HG03095 (cell line): ENCODE results near the gene DBH.

Experiments used
- ATAC-seq: cut with Tn5 transposase; IDR thresholded peaks from one replicate; pipeline ENCODE4 v1.9.1; 2021; ENCODE audit warnings: moderate library complexity; ENCODE audit not compliant: unreplicated experiment

DBH gene

DNA sequence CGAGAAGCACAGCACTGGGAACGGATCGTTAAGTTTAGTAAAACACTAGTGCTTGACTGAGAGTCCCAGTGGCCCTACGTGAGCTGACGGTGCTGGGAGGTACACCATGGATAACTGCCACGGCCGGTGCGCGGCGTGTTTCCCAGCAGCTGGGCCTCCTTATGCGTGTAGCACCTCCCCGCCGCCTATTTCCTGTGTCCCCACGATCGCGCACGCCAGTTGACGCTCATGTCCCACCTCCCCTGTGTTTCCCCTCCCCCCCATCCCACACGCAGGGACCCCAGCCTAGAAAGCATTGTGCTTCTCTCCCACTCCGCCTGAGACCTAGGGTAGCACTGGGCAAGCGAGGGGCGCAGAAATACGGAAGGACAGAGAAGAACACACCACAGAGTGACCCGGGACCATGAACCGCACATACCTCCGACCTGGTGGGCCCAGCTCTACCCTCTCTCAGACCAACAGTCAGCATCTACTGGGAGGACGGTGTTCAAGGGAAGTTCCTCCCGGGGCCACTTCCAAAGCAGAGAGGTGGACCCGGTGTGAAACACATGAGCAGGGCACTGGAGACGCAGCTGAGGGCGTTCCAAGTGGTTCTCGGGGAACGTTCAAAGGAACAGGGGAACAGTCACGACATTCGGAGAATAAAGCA lies 45.6 kb downstream of the DBH start:
- ATAC-seq, result no peak

DNA sequence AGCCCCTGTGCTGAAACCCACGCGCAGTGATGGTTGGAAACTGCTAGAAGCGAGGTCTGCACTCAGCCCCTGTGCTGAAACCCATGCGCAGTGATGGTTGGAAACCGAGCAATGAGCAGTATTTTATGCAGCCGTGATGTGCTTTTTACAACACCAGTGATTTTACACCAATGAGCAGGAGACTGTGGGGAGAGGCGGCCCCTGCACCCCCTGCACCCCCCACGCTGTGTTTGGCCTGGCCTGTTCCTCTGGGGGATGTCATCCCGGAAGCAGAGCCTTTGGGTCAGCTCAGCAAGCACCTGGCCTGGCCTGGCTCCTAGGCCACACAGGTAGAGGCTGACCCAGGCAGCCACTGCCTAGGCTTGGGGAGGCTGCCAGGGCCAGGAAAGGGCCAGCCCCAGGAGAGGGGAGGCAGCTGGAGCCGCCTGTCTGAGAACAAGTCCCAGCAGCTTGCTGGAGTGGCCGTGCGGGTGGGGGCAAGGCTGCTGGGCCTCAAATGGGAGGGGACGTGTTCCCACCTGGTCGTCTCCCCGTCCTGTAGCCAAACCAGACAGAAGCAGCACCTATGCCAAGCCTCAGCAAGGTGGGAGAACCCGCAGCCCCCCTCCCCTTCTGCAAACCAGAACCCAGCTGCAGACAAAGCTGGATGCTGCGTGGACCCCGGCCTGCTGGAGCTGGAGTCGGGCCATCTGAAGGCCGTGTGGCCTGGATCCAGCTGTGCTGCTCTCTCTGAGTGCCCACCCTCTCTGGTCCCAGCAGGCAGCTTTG lies 46.8 kb downstream of the DBH start:
- ATAC-seq, result no peak

- ATAC-seq, result no peak
Observed at GRCh38 chr9:133683586-133684120, 47.5 kb downstream of the DBH start.

DNA sequence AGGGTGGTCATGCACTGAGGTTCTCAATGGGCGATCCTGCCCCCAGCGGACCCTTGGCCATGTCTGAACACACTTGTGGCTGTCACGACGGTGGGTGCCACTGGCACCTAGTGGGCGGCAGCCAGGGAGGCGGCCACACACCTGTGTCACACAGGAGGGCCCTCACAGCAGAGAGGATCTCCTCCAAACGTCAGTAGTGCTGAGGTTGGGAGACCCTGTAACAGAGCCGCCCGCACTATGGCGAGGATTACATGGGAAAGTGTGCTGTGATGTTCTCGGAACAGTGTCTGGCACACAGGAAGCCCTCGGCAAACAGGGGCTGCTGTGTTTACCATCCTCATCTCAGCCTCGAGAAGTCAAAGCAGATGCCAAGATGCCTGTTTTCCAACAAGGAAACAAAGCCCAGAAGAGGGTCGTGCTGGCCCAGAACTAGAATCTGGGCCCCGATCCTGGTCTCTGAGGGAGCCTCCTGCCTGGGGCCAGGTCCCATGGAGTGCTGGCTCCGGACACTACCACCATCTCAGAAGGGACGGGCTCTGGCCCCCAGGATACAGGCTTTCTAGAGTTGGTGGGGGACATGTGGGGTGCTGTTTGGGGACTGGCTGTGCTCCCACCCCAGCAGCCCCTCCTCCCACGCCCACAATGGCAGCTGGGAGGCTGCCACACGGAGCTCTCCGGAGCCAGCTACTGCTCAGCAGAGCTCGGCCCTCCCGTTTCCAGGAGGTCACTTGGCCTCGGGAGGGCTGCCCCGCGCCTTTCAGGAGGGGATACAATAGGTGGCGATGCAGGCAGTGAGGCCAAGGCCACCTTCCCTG lies 48.2 kb downstream of the DBH start:
- no peak for ATAC-seq

DNA sequence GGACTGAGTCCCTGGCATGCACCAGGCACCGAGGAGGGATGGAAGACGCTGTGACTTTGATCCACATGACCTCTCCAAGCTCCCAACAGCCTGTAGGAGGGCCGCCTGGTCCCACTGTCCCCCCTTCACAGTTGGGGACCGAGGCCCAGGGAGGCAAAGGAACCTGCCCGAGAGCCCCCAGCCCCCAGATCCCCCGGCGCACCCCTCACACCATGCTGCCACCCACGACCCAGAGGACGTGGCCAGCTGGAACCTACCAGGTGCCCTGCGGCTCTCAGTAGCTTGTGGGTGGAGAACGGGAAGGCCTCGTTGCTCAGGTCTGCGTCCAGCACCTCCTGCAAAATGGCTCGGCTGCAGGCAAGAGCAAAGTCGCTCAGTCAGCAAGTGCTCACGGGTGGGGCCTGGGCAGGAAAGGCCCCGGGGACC lies 48.8 kb downstream of the DBH start:
- ATAC-seq, result no peak

GRCh38 chr9:133685653-133686609 lies 49.8 kb downstream of the DBH start:
- ATAC-seq, result no peak

DNA sequence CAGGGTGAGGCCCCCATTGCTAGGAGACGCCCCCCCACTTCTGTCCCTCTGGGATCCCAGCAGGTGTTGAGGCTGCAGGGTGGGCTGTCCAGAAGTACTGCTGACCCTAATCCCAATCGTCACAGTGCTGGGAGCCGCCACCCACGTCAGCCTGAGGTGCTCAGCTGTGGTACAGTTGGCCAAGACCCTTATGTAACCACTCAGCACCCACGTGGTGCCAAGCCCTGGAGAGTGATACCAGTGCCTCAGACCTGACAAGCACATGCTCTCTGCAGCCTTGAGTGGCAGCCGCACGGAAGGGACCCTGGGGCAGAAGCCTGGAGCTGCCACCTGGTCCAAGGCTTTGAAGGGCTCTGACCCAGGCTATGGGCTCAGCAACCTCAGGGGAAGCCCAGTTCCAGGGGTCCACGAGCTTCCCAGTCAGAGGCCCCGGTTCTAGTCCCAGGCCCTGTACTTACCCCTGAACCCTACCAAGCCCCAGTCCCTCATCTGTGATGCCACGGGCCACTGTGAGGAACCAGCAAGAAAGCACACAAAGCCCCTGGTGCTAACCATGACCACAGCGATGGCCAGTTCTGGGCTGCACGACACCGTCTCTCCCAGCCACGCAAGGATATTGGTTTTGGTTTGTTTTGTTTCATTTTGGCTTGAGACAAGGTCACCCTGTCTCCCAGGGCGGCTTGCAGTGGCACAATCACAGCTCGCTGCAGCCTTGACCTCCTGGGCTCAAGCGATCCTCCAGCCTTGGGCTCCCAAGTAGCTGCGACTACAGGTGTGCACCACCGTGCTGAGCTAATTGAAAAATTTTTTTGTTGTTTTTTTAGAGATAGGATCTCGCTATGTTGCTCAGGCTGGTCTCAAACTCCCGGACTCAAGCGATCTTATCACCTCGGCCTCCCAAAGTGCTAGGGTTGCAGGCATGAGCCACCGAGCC lies 50.7 kb downstream of the DBH start:
- ATAC-seq, result no peak

DNA sequence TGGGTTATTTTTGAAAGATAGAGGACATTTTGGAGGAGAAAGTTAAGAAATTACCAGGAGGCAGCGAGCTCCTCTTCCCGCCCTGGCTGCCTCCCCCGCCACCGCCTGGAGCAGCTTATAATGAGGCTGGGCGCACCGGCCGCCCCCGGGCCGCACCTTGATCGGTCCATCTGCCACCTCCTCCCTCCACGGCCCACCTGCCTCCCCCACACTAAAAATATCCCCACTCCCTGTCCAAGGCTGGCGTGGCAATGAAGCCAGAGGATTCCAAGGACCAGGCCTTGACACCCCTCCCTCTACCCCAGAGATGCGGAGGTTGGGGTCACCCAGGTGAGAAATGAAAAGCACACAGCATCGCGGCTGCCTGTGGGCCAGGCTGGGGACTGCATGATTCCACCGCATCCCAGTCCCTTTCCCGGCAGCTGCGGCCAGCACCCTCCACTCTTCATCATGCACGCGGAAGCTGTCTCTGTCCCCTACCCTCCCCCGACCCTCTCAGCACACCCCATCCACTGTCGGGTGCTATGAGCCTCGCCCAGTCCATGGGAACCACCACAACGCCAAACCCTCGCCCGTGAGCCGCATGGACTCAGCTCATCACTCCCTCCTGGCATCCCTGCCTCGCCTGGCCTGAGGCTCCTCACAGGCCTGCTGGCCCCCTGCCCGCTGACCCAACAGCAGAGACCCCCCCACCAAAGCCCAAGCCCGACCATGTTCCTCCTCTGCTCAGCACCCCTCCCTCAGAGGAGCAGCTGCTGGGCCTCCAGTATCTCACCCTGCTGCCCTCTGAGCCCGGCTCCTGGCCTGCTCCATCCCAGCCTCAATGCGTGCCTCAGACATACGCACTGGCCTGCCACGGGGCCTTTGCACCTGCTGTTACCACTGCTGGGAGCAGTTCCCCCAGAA lies 51.9 kb downstream of the DBH start:
- no peak for ATAC-seq

GRCh38 chr9:133689151-133689763 lies 53.1 kb downstream of the DBH start:
- ATAC-seq, result no peak

- no peak for ATAC-seq
Observed at GRCh38 chr9:133690081-133690561, 54.0 kb downstream of the DBH start.

DNA sequence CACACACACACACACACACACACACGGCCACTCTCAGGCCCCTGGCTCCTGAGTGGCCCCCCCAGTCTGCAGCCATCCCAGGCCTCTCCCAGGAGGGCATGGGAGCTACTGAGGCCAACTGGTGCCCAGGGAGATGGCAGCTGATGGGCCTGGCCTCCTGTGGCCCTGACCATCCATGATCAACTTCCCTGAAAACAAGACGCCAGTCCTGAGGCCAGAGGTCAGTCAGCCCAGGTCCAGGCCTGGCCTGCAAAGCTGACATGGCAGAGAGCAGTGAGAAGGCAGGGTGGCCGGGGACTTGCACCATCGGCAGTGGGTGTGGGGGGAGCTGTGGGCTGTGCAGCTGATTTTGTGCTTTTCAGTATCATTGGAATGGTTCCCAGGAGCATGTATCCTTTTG lies 55.0 kb downstream of the DBH start:
- ATAC-seq, result no peak

- ATAC-seq, result no peak
Observed at GRCh38 chr9:133691626-133692363, 55.6 kb downstream of the DBH start.

- ATAC-seq, result no peak
Observed at GRCh38 chr9:133692364-133692985, 56.3 kb downstream of the DBH start.

DNA sequence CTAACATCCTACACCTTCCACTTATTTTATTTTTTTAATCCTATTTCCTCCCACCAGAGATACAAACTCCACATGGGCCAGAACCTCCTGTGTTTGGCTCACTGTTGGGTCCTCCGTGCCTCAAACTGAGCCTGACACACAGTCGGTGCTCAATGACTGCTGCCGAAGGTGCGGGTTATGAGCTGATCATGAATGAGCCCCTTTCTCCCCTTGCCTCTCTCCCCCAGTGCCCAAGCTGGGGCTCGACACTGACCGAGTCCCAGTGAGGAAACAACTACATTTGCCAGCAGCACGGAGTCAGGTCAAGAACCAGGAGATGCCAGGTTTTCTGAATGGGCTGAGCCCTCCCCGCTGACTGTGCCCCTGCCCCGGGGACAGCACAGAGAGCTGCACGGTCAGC lies 57.0 kb downstream of the DBH start:
- ATAC-seq, result no peak

GRCh38 chr9:133693703-133694529 lies 57.8 kb downstream of the DBH start:
- no peak for ATAC-seq

DNA sequence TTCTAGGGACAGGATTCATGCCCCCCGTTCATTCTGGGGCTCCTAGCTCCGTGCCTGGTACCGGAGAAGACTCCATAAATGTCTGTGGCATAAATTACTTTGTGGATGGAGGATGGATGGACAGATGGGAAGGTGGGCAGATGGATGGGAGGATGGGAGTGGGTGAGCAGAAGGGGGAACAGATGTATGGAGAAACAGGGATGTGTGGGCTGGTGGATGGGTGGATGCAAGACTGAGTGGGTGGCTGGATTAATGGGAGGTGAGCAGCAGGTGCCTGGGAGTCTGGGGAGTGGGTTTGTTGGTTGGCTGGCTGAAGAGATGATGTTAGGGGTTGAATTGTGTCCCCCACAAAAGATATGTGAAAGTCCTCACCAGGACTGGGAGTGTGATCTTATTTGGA lies 58.5 kb downstream of the DBH start:
- no peak for ATAC-seq
